ENCODE data around the gene IL1A.

GRCh38 chr2:112814278-112814677 is 30.0 kb upstream of the IL1A start:
- TF ChIP-seq CTCF (IDR thresholded peaks at IDR 0.05; ENCODE audit: extremely low read depth in 1 of 2, insufficient read depth in 1 of 2, low read depth in 1 of 2, low read length in 2 of 2) (no peak), POLR2A (IDR thresholded peaks at IDR 0.05; ENCODE audit: low read depth, low read length) (no peak), EZH2 (IDR thresholded peaks at IDR 0.05; ENCODE audit: borderline replicate concordance, low read depth, low read length, severe bottlenecking) (no peak), GATA2 (IDR thresholded peaks at IDR 0.05; ENCODE audit: insufficient read depth, insufficient read length, low read depth, low read length) (no peak), FOS (IDR thresholded peaks at IDR 0.05; ENCODE audit: borderline replicate concordance, insufficient read depth, low read length) (no peak), MYC (IDR thresholded peaks at IDR 0.05; ENCODE audit: low read depth, low read length) (no peak)

Data from endothelial cell of umbilical vein (primary cell).